8988T (cell line): ENCODE measurements around the gene C19orf33.
"Not testable (repeated sequence)": the region's sequence is repeated elsewhere in the genome, so short reads cannot be mapped to it uniquely, and the experiment has no call there.

Experiments
- DNase-seq: peaks from one replicate; pipeline ENCODE4 v3.0.0; 2011

C19orf33 gene

DNA sequence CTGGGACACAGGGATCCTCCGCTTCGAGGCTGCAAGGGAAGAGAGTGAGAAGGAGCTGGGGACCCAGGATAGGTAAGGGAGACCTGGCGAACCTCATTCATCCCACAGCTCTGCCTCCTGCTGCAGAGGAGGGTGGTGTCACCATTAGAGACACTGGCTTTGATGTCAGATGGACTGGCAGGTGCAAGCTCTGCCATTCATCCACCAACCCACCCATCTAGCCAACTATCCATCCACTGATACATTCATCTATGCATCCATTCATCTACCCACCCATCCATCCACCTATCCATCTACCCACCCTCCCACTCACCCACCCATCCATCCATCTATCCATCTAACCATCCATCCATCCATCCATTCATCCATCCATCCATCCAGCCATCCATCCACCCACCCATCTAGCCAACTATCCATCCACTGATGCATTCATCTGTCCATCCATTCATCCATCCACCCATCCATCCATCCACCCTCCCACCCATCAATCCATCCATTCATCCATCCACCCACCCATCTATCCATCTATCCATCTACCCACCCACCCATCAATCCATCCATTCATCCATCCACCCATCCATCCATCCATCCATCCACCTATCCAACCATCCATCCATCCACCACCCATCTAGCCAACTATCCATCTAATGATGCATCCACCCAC, 5.7 kb downstream of the C19orf33 start:
- no peak for DNase-seq

GRCh38 chr19:38310279-38310670, 6.2 kb downstream of the C19orf33 start:
- no peak for DNase-seq

DNA sequence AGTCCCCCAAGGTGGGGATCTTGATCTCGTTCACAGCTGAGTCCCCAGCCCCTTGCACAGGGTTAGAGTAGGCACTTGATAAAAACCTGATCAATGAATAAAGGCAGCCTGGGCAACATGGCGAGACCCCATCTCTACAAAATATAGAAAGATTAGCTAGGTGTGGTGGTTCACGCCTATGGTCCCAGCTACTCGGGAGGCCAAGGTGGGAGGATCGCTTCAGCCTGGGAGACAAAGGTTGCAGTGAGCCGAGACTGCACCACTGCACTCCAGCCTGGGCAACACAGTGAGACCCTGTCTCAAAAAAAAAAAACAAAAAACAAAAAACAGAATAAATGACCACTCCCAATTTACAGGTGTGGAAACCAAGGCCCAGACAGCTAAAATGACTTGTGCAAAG, 6.9 kb downstream of the C19orf33 start:
- DNase-seq: no peak

DNA sequence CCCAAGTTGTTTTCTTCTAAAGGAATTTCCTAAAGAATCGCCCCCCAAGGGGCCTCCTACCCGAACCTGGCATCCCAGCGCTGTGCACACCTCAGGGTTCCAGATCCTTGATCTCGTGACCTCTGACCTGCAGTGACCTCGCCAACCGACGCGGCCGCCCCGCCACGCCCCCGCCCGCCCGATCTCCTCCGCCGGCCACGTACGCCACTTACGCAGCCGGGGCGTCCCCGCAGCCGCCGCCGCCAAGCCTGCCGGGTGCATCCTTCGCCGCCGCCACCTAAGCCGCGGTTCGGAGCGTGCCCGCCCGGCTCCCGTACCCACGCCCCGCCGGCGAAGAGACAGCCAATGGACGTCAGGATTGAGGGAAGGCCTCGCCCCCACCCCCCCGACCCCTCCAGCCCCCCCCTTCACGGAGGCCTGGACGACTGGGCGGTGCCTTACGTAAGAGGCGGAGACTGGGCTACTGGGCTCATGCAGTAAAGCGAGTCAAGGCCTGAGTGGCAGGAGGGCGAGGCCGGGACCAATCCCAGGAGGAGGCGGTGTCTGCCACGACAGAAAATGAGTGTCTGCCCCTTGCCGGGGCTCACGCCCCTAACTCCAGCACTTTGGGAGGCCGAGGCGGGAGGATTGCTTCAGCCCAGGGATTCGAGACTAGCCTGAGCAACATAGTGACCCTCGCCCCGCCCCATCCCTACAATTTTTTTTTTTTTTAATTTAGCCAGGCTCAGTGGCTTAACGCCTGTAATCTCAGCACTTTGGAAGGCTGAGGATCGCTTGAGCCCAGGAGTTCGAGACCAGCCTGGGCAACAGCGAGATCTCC, 11.8 kb downstream of the C19orf33 start, which contains the start of gene YIF1B:
YIF1B (minus strand) TSS at position 291 of the 820 bp plus-strand sequence; CDS start at position 261, 30 bp downstream.
- peak; percentile 100 for DNase-seq

DNA sequence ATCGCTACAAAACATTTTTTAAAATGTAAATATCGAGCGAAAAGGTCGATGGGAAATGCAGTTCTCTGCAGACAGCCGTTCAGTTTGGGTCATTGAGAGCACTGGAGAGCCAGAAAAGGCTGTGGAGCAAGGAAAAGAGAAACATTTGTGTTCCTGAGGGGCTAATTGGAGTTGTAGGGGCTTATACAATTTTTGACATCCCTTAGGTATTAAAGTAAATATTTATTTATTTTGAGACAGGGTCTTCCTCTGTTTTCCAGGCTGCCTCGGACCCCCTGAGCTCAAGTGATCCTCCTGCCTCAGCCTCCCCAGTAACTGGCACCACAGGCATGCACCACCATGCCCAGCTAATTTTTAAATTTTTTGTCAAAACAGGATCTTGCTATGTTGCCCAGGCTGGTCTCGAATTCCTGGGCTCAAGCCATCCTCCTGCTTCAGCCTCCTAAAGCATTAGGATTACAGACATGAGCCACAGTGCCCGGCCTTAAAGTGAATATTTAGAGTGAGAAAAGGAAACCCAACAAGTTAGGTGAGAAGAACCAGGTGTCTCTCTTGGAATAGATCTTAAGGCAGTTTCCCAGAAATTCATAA, 12.5 kb downstream of the C19orf33 start:
- no peak for DNase-seq

GRCh38 chr19:38317104-38317612, 13.1 kb downstream of the C19orf33 start:
- DNase-seq: no peak

GRCh38 chr19:38318660-38319059, 14.6 kb downstream of the C19orf33 start:
- DNase-seq: no peak

- DNase-seq: peak; percentile 78
Observed at GRCh38 chr19:38319421-38320258, 15.6 kb downstream of the C19orf33 start, which contains the start of gene KCNK6. Gene KCNK6 (plus strand): TSS chr19:38319845. CDS start chr19:38319951, 106 bp downstream.

GRCh38 chr19:38320969-38321339, 16.9 kb downstream of the C19orf33 start:
- DNase-seq: no peak

DNA sequence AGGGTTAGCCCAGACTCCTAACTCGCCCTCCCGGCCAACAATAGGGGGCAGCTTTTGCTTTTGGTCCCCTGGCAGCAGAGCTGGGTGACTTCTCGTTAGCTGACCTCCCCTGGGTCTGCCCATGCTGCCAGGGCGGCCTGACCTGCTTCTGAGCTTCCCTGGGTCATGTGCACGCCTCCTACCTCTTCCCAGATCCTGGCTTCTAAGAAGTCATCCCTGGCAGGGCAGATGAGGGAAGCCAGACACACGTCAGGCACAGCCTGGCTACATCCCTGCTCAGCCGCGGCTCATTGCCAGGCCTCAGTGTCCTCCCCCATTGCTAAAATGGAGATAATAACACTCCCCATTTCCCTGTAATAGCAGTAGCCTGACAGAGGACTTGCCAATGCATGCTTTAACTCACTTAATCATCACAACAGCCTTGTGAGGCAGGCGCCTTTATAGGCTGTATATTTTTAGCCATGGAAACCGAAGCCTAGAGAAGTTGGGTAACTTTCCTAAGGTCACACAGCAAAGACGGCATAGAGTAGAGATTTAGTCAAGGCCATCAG, 17.7 kb downstream of the C19orf33 start:
- DNase-seq: peak; percentile 54

- no peak for DNase-seq
Observed at GRCh38 chr19:38323291-38323690, 19.2 kb downstream of the C19orf33 start.

GRCh38 chr19:38324431-38324830, 20.4 kb downstream of the C19orf33 start:
- DNase-seq: no peak

DNA sequence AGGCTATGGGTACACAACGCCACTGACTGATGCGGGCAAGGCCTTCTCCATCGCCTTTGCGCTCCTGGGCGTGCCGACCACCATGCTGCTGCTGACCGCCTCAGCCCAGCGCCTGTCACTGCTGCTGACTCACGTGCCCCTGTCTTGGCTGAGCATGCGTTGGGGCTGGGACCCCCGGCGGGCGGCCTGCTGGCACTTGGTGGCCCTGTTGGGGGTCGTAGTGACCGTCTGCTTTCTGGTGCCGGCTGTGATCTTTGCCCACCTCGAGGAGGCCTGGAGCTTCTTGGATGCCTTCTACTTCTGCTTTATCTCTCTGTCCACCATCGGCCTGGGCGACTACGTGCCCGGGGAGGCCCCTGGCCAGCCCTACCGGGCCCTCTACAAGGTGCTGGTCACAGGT, 22.5 kb downstream of the C19orf33 start:
- no peak for DNase-seq

GRCh38 chr19:38329651-38330050, 25.6 kb downstream of the C19orf33 start:
- DNase-seq: no peak

GRCh38 chr19:38331728-38332127, 27.7 kb downstream of the C19orf33 start:
- DNase-seq: no peak

GRCh38 chr19:38333245-38333644, 29.2 kb downstream of the C19orf33 start:
- DNase-seq: no peak

- DNase-seq: peak; percentile 98
Observed at GRCh38 chr19:38335949-38336637, 32.0 kb downstream of the C19orf33 start.

DNA sequence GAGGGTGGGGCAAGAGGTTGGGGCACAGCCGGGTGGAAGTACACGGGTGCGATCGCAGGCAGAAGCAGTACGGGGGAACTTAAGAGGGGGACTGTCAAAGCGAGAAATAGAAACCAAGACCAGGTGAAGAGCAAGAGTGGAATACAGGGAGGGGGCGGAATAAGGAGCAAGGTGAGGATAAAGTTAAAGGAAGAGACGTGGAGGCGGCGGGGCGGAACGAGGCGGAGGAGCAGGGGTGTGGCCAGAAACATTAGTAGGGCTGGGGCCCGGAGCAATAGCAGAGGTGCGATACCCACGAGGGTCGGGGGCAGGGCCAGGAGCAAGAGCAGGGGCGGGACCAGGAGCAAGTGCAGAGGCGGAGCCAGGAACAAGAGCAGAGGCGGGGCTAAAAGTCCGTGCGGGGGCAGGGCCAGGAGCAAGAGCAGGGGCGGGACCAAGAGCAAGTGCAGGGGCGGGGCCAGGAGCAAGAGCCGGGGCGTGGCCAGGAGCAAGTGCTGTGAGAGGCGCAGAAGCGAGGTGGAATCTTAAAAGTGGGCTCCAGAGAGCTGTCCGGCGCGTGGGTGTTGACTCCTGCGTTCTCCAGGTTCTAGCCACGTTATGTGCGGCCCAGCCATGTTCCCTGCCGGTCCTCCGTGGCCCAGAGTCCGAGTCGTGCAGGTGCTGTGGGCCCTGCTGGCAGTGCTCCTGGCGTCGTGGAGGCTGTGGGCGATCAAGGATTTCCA, 32.7 kb downstream of the C19orf33 start:
- peak; percentile 90 for DNase-seq

- DNase-seq: no peak
Observed at GRCh38 chr19:38337360-38337653, 33.3 kb downstream of the C19orf33 start.

- DNase-seq: not testable (repeated sequence)
Observed at GRCh38 chr19:38339011-38339410, 35.0 kb downstream of the C19orf33 start.

- DNase-seq: no peak
Observed at GRCh38 chr19:38340927-38341326, 36.9 kb downstream of the C19orf33 start.
